A673 (cell line): Measurements from ENCODE around the gene NAV1.
"Not testable (repeated sequence)": the region's sequence is repeated elsewhere in the genome, so short reads cannot be mapped to it uniquely, and the experiment has no call there.

ENCODE experiments used
- EZH2 ChIP-seq: fragments of 200-600 bp; sonication (generic); IDR thresholded peaks from 2 replicates; pipeline ENCODE4 v1.6.1; 2017; ENCODE audit warnings: borderline replicate concordance, low read depth, mild to moderate bottlenecking, mixed read lengths, antibody characterized with exemption, low read length; ENCODE audit not compliant: poor library complexity, severe bottlenecking
- TF ChIP-seq, protein P1 (sequence below): fragments of 300-800, 200-600 bp; sonication (generic); conservative IDR thresholded peaks from 2 replicates; pipeline ENCODE4 v1.5.1; 2017; ENCODE audit warnings: low read depth, mild to moderate bottlenecking, antibody characterized with exemption, low read length, moderate library complexity, mixed read lengths

DNA sequence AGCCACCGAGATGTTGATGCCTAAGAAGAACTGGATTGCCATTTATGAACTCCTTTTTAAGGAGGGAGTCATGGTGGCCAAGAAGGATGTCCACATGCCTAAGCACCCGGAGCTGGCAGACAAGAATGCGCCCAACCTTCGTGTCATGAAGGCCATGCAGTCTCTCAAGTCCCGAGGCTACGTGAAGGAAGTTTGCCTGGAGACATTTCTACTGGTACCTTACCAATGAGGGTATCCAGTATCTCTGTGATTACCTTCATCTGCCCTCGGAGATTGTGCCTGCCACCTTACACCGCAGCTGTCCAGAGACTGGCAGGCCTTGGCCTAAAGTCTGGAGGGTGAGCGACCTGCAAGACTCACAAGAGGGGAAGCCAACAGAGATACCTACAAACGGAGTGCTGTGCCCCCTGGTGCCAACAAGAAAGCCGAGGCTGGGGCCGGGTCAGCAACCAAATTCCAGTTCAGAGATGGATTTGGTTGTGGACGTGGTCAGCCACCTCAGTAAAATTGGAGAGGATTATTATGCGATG lies 18.8 kb upstream of the NAV1 start:
- TF ChIP-seq, protein P1, sequence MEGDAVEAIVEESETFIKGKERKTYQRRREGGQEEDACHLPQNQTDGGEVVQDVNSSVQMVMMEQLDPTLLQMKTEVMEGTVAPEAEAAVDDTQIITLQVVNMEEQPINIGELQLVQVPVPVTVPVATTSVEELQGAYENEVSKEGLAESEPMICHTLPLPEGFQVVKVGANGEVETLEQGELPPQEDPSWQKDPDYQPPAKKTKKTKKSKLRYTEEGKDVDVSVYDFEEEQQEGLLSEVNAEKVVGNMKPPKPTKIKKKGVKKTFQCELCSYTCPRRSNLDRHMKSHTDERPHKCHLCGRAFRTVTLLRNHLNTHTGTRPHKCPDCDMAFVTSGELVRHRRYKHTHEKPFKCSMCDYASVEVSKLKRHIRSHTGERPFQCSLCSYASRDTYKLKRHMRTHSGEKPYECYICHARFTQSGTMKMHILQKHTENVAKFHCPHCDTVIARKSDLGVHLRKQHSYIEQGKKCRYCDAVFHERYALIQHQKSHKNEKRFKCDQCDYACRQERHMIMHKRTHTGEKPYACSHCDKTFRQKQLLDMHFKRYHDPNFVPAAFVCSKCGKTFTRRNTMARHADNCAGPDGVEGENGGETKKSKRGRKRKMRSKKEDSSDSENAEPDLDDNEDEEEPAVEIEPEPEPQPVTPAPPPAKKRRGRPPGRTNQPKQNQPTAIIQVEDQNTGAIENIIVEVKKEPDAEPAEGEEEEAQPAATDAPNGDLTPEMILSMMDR: not testable (repeated sequence)
- TF ChIP-seq EZH2: not testable (repeated sequence)
